Body of pancreas (tissue), 4 donors: ENCODE results near the gene PRDX2.

Experiments used
- POLR2A ChIP-seq, 3 donors: fragments of 450-650 bp; IDR thresholded peaks; one replicate each; pipeline ENCODE4 v1.6.1; 2016; ENCODE audit warnings: antibody characterized with exemption in 3 of 3, mild to moderate bottlenecking in 2 of 3
- TF ChIP-seq, protein P1 (sequence below), 7 experiments: fragments of 450-650 bp in 4 of 7; fragments of 200-600 bp in 3 of 7; sonication (generic) in 3 of 7; IDR thresholded peaks; one replicate each; pipeline ENCODE4 v1.5.1; 2016 to 2019; ENCODE audit warnings: antibody characterized with exemption in 7 of 7

DNA sequence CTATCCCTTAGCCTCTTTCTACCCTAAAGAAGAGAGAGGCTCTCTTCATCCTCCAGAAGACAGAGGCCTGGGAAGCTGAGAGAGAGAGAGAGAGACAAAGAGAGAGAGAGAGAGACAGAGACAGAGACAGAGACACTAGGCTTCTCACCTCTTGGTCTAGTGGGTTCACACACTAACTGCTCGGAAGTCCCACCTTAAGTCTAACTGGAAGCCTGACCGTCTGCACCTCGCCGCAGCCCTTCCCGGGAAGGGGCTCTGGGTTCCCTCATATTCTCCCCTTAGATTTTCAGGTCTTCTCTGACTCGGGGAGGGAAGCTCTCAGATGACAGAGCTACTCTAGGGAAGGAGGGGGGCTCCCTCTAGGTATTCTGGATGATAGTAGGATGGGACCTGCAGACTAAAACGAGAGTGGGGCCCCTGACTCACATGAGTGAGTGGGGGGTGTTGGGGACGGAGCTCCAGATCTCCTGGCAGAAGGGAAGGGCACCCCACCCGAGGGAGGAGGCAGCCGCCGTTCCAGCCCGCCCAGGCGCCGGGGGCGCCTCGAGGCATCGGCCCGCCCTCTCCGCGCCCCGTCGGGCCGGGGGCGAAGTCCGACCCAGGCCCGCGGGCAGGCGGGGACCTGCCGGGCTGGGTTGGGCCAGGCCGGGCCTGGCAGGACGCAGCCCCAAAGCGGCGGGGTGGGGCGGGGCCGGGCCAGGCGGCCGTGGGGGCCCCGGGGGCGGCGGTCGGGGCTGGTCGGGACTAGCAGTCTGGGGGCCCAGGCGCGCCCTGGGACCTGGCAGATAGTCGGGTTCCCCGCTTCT, 12.3 kb downstream of the PRDX2 start:
- TF ChIP-seq, protein P1, sequence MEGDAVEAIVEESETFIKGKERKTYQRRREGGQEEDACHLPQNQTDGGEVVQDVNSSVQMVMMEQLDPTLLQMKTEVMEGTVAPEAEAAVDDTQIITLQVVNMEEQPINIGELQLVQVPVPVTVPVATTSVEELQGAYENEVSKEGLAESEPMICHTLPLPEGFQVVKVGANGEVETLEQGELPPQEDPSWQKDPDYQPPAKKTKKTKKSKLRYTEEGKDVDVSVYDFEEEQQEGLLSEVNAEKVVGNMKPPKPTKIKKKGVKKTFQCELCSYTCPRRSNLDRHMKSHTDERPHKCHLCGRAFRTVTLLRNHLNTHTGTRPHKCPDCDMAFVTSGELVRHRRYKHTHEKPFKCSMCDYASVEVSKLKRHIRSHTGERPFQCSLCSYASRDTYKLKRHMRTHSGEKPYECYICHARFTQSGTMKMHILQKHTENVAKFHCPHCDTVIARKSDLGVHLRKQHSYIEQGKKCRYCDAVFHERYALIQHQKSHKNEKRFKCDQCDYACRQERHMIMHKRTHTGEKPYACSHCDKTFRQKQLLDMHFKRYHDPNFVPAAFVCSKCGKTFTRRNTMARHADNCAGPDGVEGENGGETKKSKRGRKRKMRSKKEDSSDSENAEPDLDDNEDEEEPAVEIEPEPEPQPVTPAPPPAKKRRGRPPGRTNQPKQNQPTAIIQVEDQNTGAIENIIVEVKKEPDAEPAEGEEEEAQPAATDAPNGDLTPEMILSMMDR (IDR thresholded peaks at IDR 0.05) = no peak
- no peak for TF ChIP-seq POLR2A (IDR thresholded peaks at IDR 0.05)
